ENCODE data around the gene WDTC1.

GRCh38 chr1:27327964-27328363 is 93.5 kb downstream of the WDTC1 start:
- TF ChIP-seq POLR2AphosphoS5 (IDR thresholded peaks at IDR 0.05; ENCODE audit: low read depth, low read length) (no peak), FOXP2 (optimal IDR thresholded peaks at IDR 0.05; ENCODE audit: borderline replicate concordance, extremely low read depth, extremely low read length, insufficient read depth) (no peak), REST (IDR thresholded peaks at IDR 0.05; ENCODE audit: insufficient read depth in 1 of 2, low read depth in 2 of 2, low read length in 2 of 2) (no peak), TAF1 (IDR thresholded peaks at IDR 0.05; ENCODE audit: borderline replicate concordance, insufficient read depth, low read length) (no peak)

Measured in PFSK-1 (cell line).